K562 (cell line): Measurements from ENCODE around the gene ZNF862. TPM values are rescaled to one million over a fixed set of nuclear protein-coding genes. Genes with fewer than 3 reads are reported as not detected.
A peak's percentile ranks its signal among the peaks of the same experiment; 100 is the strongest.

Source experiments
- ARHGAP35 ChIP-seq: fragments of 450-650 bp; IDR thresholded peaks from 2 replicates; pipeline ENCODE4 v1.6.1; 2018; ENCODE audit not compliant: partially characterized antibody
- BCL6 ChIP-seq: fragments of 250-450 bp; sonication (Bioruptor Pico); IDR thresholded peaks from 2 replicates; pipeline ENCODE4 v1.4.0; 2020
- BMI1 ChIP-seq: fragments of 150-350 bp; IDR thresholded peaks from 2 replicates; pipeline ENCODE4 v1.6.1; 2014; ENCODE audit warnings: low read length
- BRD4 ChIP-seq: fragments of 200-600 bp; sonication (generic); IDR thresholded peaks from 2 replicates; pipeline ENCODE4 v1.6.1; 2017; ENCODE audit warnings: inconsistent platforms
- CEBPG ChIP-seq, 3 experiments: fragments of 200-800 bp in 1 of 3; sonication (Bioruptor generic) in 1 of 3; sonication (generic) in 1 of 3; formaldehyde crosslinking in 1 of 3; IDR thresholded peaks in 2 of 3; conservative IDR thresholded peaks in 1 of 3; 2 replicates each; pipeline versions ENCODE4 v1.6.1 to v1.8.0; 2016 to 2022; ENCODE audit warnings: missing compliant biosample characterization in 2 of 3, missing genetic modification characterization in 2 of 3, mild to moderate bottlenecking in 1 of 3, missing genetic modification reagents in 1 of 3
- CXXC5 ChIP-seq: fragments of 250-450 bp; sonication (Bioruptor Pico); IDR thresholded peaks from 2 replicates; pipeline ENCODE4 v1.8.0; 2022; ENCODE audit warnings: inconsistent platforms, mild to moderate bottlenecking, moderate library complexity
- GABPA ChIP-seq: fragments of 200-800 bp; sonication (Bioruptor generic); conservative IDR thresholded peaks from 2 replicates; pipeline ENCODE4 v1.6.1; 2016; ENCODE audit warnings: low read depth, missing genetic modification characterization, missing compliant biosample characterization
- GABPB1 ChIP-seq: sonication (generic); formaldehyde crosslinking; IDR thresholded peaks from 2 replicates; pipeline ENCODE4 v1.8.0; 2022; ENCODE audit warnings: mild to moderate bottlenecking, missing genetic modification reagents
- IFI16 ChIP-seq: fragments of 250-450 bp; sonication (Bioruptor Pico); IDR thresholded peaks from 2 replicates; pipeline ENCODE4 v2.1.2; 2022; ENCODE audit warnings: mild to moderate bottlenecking, inconsistent platforms
- MITF ChIP-seq: IDR thresholded peaks from 2 replicates; pipeline ENCODE4 v1.6.1; 2014; ENCODE audit warnings: antibody characterized with exemption
- PHF20 ChIP-seq: fragments of 450-650 bp; IDR thresholded peaks from 2 replicates; pipeline ENCODE4 v1.6.1; 2018; ENCODE audit not compliant: partially characterized antibody
- RAD21 ChIP-seq, 2 experiments: fragments of 250-450 bp in 1 of 2; fragments of 450-650 bp in 1 of 2; sonication (Bioruptor Pico) in 1 of 2; formaldehyde crosslinking in 1 of 2; IDR thresholded peaks in 1 of 2; conservative IDR thresholded peaks in 1 of 2; 2 replicates each; pipeline versions ENCODE4 v1.4.0 to v1.8.0; 2020 to 2022; ENCODE audit warnings: mild to moderate bottlenecking in 2 of 2, moderate library complexity in 1 of 2
- SAP30 ChIP-seq: fragments of 200-600 bp; sonication (generic); IDR thresholded peaks from 2 replicates; pipeline ENCODE4 v1.6.1; 2012; ENCODE audit warnings: borderline replicate concordance, low read depth, mild to moderate bottlenecking, moderate library complexity, low read length, control low read depth, inconsistent platforms; ENCODE audit not compliant: insufficient read depth, poor library complexity, severe bottlenecking
- SMAD2 ChIP-seq: fragments of 150-350 bp; IDR thresholded peaks from 2 replicates; pipeline ENCODE4 v1.6.1; 2014; ENCODE audit warnings: low read depth, mild to moderate bottlenecking, low read length
- SREBF1 ChIP-seq: fragments of 150-350 bp; IDR thresholded peaks from 2 replicates; pipeline ENCODE4 v1.6.1; 2014; ENCODE audit warnings: antibody characterized with exemption, low read depth, low read length, borderline replicate concordance
- polyA plus RNA-seq, 8 experiments: library from polyadenylated mRNA; depleted of rRNA in 4 of 8; stranded (reverse) in 5 of 8; unstranded in 3 of 8; fragments of >200 nt; fragmentation: Nextera tagmentation in 2 of 8; fragmentation: Illumina TruSeq in 1 of 8; extraction: Ambion mirVana in 2 of 8; extraction: Trizol in 1 of 8; gene quantifications; 2 replicates each; pipeline versions ENCODE4 v1.2.1 to v1.2.3, GENCODE V29; 2011 to 2014; ENCODE audit warnings: inconsistent platforms in 1 of 8, missing spikeins in 1 of 8
- total RNA-seq, 7 experiments: library from RNA; depleted of rRNA in 6 of 7; stranded (reverse); fragments of >200 nt in 6 of 7; fragmentation: Illumina TruSeq in 2 of 7; extraction: Trizol in 2 of 7; gene quantifications; 2 replicates each; pipeline versions ENCODE4 v1.2.1 to v1.2.3, GENCODE V29; 2011 to 2021; ENCODE audit warnings: low replicate concordance in 1 of 7
- TF ChIP-seq, protein P1 (sequence below): fragments of 450-650 bp; IDR thresholded peaks from 2 replicates; pipeline ENCODE4 v1.6.1; 2016; ENCODE audit warnings: borderline replicate concordance
- TF ChIP-seq, protein P2 (sequence below): fragments of 250-450 bp; sonication (Bioruptor Pico); IDR thresholded peaks from 2 replicates; pipeline ENCODE4 v1.5.0; 2020; ENCODE audit warnings: mild to moderate bottlenecking
- TF ChIP-seq, protein P3 (sequence below): sonication (generic); formaldehyde crosslinking; IDR thresholded peaks from 2 replicates; pipeline ENCODE4 v1.8.1; 2022; ENCODE audit warnings: missing genetic modification reagents
- TF ChIP-seq, protein P4 (sequence below): IDR thresholded peaks from 2 replicates; pipeline ENCODE4 v1.6.1; 2011; ENCODE audit not compliant: insufficient read length; ENCODE audit errors: extremely low read depth

The ZNF862 gene
- total and polyA plus RNA-seq, 9 of the 15 experiments (the other 6 are each of a cell fraction or from before 2014, with no cell fraction given), result 1.1 to 3.9 (median 2.6) TPM

GRCh38 chr7:149872419-149873073 lies 34.4 kb downstream of the ZNF862 start (continued):
- no peak for TF ChIP-seq BCL6
- no peak for TF ChIP-seq SREBF1
- TF ChIP-seq, protein P1, sequence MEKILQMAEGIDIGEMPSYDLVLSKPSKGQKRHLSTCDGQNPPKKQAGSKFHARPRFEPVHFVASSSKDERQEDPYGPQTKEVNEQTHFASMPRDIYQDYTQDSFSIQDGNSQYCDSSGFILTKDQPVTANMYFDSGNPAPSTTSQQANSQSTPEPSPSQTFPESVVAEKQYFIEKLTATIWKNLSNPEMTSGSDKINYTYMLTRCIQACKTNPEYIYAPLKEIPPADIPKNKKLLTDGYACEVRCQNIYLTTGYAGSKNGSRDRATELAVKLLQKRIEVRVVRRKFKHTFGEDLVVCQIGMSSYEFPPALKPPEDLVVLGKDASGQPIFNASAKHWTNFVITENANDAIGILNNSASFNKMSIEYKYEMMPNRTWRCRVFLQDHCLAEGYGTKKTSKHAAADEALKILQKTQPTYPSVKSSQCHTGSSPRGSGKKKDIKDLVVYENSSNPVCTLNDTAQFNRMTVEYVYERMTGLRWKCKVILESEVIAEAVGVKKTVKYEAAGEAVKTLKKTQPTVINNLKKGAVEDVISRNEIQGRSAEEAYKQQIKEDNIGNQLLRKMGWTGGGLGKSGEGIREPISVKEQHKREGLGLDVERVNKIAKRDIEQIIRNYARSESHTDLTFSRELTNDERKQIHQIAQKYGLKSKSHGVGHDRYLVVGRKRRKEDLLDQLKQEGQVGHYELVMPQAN, result no peak; the same call in 1 of the 2 replicates
- peak; percentile 6 for TF ChIP-seq SAP30
- no peak for TF ChIP-seq GABPA (tag)
- TF ChIP-seq RAD21 (CRISPR knock-in tag; conservative IDR thresholded peaks at IDR 0.05 in 1 of 2, IDR thresholded peaks at IDR 0.05 in 1 of 2), result peak; percentile 25 to 27; a peak in 2 of 4 replicates
- no peak for TF ChIP-seq SMAD2
- peak; percentile 56; the same call in 1 of the 2 replicates for TF ChIP-seq MITF
- TF ChIP-seq ARHGAP35, result no peak
- TF ChIP-seq BMI1, result no peak
- TF ChIP-seq GABPB1 (CRISPR knock-in tag), result peak; percentile 27; the same call in 1 of the 2 replicates
- no peak; the same call in 1 of the 2 replicates for TF ChIP-seq CEBPG (CRISPR knock-in tag; IDR thresholded peaks at IDR 0.05)
- TF ChIP-seq CEBPG (tag; conservative IDR thresholded peaks at IDR 0.05 in 1 of 2, IDR thresholded peaks at IDR 0.05 in 1 of 2), result no peak
- TF ChIP-seq CXXC5, result no peak; the same call in 1 of the 2 replicates
- TF ChIP-seq PHF20, result peak; percentile 60
- peak; percentile 28; the same call in 1 of the 2 replicates for TF ChIP-seq BRD4
- TF ChIP-seq IFI16 (CRISPR knock-in tag), result no peak
- TF ChIP-seq, protein P2, sequence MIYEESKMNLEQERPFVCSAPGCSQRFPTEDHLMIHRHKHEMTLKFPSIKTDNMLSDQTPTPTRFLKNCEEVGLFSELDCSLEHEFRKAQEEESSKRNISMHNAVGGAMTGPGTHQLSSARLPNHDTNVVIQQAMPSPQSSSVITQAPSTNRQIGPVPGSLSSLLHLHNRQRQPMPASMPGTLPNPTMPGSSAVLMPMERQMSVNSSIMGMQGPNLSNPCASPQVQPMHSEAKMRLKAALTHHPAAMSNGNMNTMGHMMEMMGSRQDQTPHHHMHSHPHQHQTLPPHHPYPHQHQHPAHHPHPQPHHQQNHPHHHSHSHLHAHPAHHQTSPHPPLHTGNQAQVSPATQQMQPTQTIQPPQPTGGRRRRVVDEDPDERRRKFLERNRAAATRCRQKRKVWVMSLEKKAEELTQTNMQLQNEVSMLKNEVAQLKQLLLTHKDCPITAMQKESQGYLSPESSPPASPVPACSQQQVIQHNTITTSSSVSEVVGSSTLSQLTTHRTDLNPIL (CRISPR knock-in tag), result no peak
- TF ChIP-seq, protein P3, sequence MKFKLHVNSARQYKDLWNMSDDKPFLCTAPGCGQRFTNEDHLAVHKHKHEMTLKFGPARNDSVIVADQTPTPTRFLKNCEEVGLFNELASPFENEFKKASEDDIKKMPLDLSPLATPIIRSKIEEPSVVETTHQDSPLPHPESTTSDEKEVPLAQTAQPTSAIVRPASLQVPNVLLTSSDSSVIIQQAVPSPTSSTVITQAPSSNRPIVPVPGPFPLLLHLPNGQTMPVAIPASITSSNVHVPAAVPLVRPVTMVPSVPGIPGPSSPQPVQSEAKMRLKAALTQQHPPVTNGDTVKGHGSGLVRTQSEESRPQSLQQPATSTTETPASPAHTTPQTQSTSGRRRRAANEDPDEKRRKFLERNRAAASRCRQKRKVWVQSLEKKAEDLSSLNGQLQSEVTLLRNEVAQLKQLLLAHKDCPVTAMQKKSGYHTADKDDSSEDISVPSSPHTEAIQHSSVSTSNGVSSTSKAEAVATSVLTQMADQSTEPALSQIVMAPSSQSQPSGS (CRISPR knock-in tag), result no peak
- TF ChIP-seq, protein P4, sequence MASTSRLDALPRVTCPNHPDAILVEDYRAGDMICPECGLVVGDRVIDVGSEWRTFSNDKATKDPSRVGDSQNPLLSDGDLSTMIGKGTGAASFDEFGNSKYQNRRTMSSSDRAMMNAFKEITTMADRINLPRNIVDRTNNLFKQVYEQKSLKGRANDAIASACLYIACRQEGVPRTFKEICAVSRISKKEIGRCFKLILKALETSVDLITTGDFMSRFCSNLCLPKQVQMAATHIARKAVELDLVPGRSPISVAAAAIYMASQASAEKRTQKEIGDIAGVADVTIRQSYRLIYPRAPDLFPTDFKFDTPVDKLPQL, result no peak
